Adipocyte (in vitro differentiated cells): ENCODE results near the gene LRRC3.

Experiments used
- DNase-seq: peaks from one replicate; pipeline ENCODE4 v3.0.0-alpha.2; 2015; ENCODE audit warnings: low read depth
- H3K27me3 ChIP-seq: replicated peaks from 2 replicates; pipeline ENCODE4 v1.7.0; 2013; ENCODE audit warnings: mild to moderate bottlenecking, low read length, moderate library complexity; ENCODE audit not compliant: control insufficient read depth, insufficient read depth
- H3K36me3 ChIP-seq: 2 replicates; pipeline ENCODE4 v1.7.0; 2013; ENCODE audit warnings: low read length, mild to moderate bottlenecking, moderate library complexity; ENCODE audit not compliant: control insufficient read depth, insufficient read depth, severe bottlenecking
- H3K4me1 ChIP-seq: 2 replicates; pipeline ENCODE4 v1.7.0; 2013; ENCODE audit warnings: mild to moderate bottlenecking, low read length, moderate library complexity; ENCODE audit not compliant: control insufficient read depth, insufficient read depth
- H3K4me3 ChIP-seq: 2 replicates; pipeline ENCODE4 v1.7.0; 2013; ENCODE audit warnings: mild to moderate bottlenecking, low read length, moderate library complexity
- H3K9ac ChIP-seq: 2 replicates; pipeline ENCODE4 v1.7.0; 2013; ENCODE audit warnings: mild to moderate bottlenecking, low read length, moderate library complexity
- H3K9me3 ChIP-seq: 2 replicates; pipeline ENCODE4 v1.7.0; 2013; ENCODE audit warnings: mild to moderate bottlenecking, low read length, moderate library complexity; ENCODE audit not compliant: control insufficient read depth

The LRRC3 gene

DNA sequence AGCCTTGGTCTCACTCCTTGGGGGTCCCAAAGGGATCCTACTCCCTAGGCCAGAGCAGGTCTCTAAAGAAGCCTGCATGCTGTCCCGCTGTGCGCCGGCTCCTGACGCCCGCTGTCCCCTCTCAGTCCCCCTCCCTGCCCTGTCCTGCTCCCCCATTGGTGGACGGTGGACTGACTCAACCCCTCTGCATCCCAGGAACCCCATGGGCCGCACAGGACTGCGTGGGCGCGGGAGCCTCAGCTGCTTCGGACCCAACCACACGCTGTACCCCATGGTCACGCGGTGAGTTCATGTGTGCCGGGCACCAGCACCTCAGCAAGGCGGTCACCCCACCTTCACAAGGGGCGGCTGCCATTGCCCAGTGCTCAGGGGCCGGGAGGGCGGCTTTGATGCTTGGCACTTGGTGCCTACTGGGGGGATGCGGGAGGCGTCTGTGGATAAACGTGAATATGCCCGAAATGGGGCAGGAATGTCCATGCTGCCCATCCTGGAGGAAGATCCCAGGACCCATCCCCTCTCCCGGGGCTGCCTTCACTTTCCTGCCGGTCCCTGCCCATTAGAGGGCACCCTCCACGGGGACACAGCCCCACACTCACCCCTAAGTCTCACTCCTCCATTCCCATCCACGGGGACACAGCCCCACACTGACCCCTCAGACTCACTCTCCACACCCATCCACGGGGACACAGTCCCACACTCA is 20.2 kb upstream of the LRRC3 start:
- H3K36me3 ChIP-seq: no peaks in the 10 kb centered on the region
- no peak overlapping the region for H3K4me3 ChIP-seq
- peaks cover 1% of the 10 kb centered on the region for H3K9me3 ChIP-seq
- H3K4me1 ChIP-seq: no peaks in the 10 kb centered on the region
- no peak for DNase-seq
- H3K9ac ChIP-seq: no peak overlapping the region
- peaks cover 9% of the 10 kb centered on the region for H3K27me3 ChIP-seq

DNA sequence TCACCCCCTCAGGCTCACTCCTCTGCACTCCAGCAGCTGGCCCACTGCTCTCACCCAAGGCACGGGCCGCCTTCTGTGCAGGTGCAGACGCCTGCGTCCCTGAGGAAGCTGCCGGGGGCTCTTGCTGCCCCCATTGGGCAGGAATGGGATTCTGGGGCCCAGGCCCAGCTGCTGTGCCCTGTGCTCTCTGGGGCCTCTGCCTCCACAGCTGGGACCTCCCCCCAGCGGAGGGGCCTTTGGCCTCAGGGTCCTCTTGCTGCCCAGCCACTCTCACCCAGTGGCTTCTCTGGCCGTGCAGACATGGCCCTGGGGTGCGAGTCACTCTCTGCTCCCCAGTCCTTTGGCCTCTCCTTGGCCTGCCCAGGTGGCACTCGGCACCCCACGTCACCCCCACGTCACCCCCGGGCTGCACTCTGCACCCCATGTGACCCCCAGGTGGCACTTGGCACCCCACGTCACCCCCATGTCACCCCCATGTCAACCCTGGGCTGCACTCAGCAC is 19.1 kb upstream of the LRRC3 start:
- no peaks in the 10 kb centered on the region for H3K9me3 ChIP-seq
- H3K4me1 ChIP-seq: no peaks in the 10 kb centered on the region
- no peaks in the 10 kb centered on the region for H3K36me3 ChIP-seq
- no peak overlapping the region for H3K4me3 ChIP-seq
- H3K27me3 ChIP-seq: peaks cover 12% of the 10 kb centered on the region
- no peak overlapping the region for H3K9ac ChIP-seq
- no peak for DNase-seq

DNA sequence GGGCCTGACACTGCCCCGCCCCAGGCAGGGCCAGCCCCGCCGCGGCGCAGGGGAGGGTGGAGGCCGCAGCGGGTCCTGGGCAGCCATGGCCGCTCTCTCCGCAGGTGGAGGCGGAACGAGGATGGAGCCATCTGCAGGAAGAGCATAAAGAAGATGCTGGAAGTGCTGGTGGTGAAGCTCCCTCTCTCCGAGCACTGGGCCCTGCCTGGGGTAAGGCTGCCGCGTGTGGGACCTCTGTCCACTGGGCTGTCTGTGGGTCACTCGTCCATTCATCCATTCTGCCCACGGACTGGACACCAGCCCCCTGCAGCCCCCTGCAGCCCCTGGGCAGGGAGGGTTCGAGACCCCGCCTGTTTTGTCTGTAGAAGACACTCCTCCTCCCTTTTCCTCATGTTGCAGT is 18.4 kb upstream of the LRRC3 start:
- Histone ChIP-seq H3K4me3 (no peak overlapping the region), H3K4me1 (no peaks in the 10 kb centered on the region), H3K9me3 (no peaks in the 10 kb centered on the region), H3K9ac (no peak overlapping the region), H3K36me3 (no peaks in the 10 kb centered on the region), H3K27me3 (peaks cover 17% of the 10 kb centered on the region)
- no peak for DNase-seq

DNA sequence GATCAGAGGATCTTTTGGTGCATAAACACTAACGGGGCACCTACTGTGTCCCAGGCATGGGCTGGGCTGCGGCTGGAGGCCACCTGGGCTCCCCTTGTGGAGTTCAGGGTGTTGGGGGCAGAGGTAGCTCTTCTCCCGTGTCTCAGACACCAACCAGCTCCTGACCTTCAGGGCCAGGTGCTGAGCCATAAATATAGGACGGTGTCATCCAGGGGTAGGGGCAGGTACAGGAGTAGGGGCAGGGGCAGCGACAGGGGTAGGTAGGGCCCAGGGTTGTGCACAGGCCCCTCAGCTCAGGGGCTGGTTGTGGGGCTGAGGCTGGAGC is 18.0 kb upstream of the LRRC3 start:
- no peaks in the 10 kb centered on the region for H3K4me1 ChIP-seq
- no peak for DNase-seq
- H3K36me3 ChIP-seq: no peaks in the 10 kb centered on the region
- no peak overlapping the region for H3K4me3 ChIP-seq
- H3K9me3 ChIP-seq: no peaks in the 10 kb centered on the region
- no peak overlapping the region for H3K9ac ChIP-seq
- H3K27me3 ChIP-seq: peaks cover 20% of the 10 kb centered on the region

DNA sequence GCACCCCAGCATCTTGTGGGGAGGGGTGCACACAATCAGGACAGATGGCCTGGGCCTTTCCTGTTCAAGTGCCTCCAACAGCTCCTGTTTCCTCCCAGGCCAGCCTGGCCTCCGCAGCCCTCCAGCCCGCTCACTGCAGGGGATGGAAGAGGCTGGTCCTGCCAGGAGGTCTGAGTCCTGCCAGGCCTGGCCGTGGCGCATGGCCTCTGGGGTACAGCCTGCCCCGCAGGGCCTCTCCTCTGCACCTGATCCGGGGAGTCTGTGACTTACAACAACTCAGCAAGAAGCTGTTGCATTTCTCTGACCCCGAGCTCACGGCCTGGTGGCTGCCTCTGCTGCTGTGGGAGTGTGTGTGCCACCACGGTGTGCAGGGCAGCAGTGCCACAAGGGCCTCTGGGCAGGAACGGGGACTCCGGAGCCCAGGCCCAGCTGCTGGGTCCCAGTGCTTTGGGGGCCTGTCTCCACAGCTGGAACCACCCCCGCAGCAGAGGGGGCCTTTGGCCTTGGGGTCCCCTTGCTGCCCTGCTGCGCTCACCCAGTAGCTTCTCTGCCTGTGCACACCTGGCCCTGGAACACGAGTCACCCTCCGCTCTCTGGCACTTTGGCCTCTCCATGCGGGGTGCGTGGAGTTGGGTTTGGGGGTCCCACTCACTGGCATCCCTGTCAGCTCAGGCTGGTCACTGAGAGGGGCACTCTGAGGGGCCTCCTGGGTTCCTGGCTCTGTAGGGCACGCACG is 17.4 kb upstream of the LRRC3 start:
- Histone ChIP-seq H3K9ac (no peak overlapping the region), H3K4me3 (no peak overlapping the region), H3K36me3 (no peaks in the 10 kb centered on the region), H3K27me3 (peaks cover 24% of the 10 kb centered on the region), H3K9me3 (no peaks in the 10 kb centered on the region), H3K4me1 (no peaks in the 10 kb centered on the region)
- DNase-seq: no peak

DNA sequence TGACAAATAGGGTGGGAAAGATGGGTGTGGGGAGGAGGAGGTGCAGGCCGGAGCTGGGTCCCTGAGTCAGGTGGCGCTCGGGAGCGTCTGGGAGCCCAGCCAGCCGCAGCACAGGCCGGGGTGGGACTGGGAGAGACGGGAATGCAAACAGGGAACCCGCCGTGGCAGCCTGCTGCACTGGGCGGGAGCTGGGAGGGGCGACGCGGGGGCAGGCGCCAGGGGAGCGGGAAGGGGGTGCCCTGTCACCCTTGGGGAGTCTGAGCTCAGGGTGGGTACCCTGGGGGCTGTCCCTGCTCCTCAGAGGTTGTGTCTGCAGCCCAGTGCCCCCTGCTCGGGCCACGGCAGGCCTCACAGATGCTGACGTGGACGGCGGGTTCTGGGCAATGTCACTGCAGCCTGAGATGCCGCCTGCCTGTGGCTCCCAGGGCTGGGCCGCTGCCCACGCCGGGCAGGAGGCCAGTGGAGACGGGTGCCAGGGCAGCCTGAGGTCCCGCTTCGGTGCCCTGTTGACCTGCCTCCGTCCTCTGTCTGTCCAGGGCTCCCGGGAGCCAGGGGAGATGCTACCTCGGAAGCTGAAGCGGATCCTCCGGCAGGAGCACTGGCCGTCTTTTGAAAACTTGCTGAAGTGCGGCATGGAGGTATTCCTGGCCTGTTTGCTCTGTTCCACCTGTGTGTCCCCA is 16.6 kb upstream of the LRRC3 start:
- H3K4me3 ChIP-seq: no peak overlapping the region
- no peak overlapping the region for H3K9ac ChIP-seq
- H3K36me3 ChIP-seq: no peaks in the 10 kb centered on the region
- H3K9me3 ChIP-seq: no peaks in the 10 kb centered on the region
- no peaks in the 10 kb centered on the region for H3K4me1 ChIP-seq
- peaks cover 28% of the 10 kb centered on the region for H3K27me3 ChIP-seq
- DNase-seq: no peak

DNA sequence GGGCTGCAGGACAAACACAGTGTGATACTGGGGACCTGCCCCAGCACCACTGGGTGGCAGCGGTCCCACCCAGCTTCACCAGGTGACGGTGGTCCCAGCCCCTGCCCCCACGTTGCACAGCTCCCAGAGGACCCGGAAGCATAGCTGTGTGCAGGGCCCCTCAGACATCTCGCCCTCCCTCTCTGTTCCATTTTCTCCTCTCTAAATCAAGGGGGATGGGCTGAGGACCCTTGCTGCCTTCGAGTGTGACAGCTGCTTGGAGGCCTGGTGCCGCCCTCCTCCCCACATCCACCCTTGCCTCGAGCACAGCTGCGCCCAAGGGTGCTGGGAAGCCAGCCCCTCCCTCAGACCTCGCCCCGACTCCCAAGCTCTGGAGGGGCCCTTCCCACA is 16.1 kb upstream of the LRRC3 start:
- Histone ChIP-seq H3K4me1 (no peaks in the 10 kb centered on the region), H3K9me3 (no peaks in the 10 kb centered on the region), H3K27me3 (peaks cover 31% of the 10 kb centered on the region), H3K9ac (no peak overlapping the region), H3K36me3 (no peaks in the 10 kb centered on the region), H3K4me3 (no peak overlapping the region)
- DNase-seq: no peak

DNA sequence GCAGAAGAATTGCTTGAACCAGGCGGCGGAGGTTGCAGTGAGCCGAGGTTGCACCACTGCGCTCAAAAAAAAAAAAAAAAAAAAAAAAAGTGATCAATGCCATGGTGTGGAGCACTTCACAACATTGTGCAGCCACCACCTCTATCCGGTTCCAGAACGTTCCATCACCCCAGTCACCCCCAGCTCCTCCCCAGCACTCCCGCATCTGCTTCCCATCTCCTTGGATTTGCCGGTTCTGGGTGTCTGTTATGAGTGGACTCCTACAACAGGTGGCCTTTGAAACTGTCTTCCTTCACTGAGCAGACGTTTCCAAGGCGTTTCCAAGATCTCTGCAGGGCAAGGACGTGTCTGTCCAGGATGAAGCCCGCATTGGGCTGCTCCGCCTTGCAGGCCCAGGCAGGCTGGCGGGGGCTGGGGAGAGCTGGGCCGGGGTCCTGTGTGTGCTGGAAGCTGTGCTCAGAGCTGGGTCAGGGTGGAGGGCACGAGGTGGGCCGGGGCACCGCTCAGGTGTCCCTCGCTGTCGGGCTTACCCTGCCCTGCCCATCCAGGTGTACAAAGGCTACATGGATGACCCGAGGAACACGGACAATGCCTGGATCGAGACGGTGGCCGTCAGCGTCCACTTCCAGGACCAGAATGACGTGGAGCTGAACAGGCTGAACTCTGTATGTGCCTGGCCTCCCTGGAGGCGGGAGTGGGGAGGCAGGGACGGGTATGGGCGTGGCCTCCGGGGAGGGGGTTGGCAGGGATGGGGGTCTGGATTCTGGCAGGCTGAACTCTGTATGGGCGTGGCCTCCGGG is 14.9 kb upstream of the LRRC3 start:
- no peak for DNase-seq
- Histone ChIP-seq H3K9ac (no peak overlapping the region), H3K27me3 (peaks cover 39% of the 10 kb centered on the region), H3K36me3 (no peaks in the 10 kb centered on the region), H3K4me1 (no peaks in the 10 kb centered on the region), H3K4me3 (no peak overlapping the region), H3K9me3 (no peaks in the 10 kb centered on the region)

DNA sequence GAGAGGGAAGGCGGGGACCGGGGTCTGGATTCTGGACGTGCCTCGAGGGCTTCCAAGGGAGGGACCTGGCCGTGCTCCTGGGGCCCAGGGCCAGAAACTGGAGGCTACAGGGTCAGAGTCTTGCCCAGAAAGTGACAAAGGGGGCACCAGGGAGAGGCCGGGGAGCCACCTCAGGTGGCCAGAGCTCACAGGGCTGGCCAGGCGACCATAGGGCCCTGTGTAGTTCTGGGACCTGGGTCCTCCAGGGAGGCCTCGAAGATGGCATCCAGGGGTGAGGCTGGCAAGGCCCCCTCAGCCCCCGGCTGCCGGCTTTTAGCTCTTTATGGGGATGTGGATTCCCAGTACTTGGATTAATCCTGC is 14.3 kb upstream of the LRRC3 start:
- peaks cover 43% of the 10 kb centered on the region for H3K27me3 ChIP-seq
- H3K4me3 ChIP-seq: no peak overlapping the region
- no peak for DNase-seq
- H3K4me1 ChIP-seq: no peaks in the 10 kb centered on the region
- H3K9me3 ChIP-seq: no peaks in the 10 kb centered on the region
- H3K9ac ChIP-seq: no peak overlapping the region
- no peaks in the 10 kb centered on the region for H3K36me3 ChIP-seq

DNA sequence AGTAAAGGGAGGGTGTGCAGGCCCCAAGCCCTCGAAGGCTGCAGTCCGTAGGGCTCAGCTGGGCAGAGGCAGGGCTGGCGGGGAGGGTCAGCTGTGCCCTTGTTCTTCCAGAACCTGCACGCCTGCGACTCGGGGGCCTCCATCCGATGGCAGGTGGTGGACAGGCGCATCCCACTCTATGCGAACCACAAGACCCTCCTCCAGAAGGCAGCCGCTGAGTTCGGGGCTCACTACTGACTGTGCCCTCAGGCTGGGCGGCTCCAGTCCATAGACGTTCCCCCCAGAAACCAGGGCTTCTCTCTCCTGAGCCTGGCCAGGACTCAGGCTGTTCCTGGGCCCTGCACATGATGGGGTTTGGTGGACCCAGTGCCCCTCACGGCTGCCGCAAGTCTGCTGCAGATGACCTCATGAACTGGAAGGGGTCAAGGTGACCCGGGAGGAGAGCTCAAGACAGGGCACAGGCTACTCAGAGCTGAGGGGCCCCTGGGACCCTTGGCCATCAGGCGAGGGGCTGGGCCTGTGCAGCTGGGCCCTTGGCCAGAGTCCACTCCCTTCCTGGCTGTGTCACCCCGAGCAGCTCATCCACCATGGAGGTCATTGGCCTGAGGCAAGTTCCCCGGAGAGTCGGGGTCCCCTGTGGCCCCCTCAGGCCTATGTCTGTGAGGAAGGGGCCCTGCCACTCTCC is 13.6 kb upstream of the LRRC3 start:
- Histone ChIP-seq H3K9me3 (no peaks in the 10 kb centered on the region), H3K4me1 (no peaks in the 10 kb centered on the region), H3K27me3 (peaks cover 48% of the 10 kb centered on the region), H3K36me3 (no peaks in the 10 kb centered on the region), H3K4me3 (no peak overlapping the region), H3K9ac (no peak overlapping the region)
- DNase-seq: no peak
